ENCODE results near the gene TLR2. TPM values are rescaled to one million over a fixed set of nuclear protein-coding genes. Genes with fewer than 3 reads are reported as not detected.
A peak's percentile ranks its signal among the peaks of the same experiment; 100 is the strongest.

The TLR2 gene
- total and polyA plus RNA-seq, 2 donors (not counting 3 experiments of a cell fraction or from before 2014, with no cell fraction given) = 0.29 to 1.4 TPM

- no TSS peak for BruUV-seq (replicated peaks)
- Histone ChIP-seq H3K4me2 (ENCODE audit: insufficient read depth, low read length) (no peak overlapping the region), H3K4me1 (ENCODE audit: control insufficient read depth, extremely low read depth, insufficient read depth, low read length) (no peaks in the 10 kb centered on the region), H3K9ac (replicated peaks; ENCODE audit: extremely low read depth, insufficient read depth, low read length) (no peak overlapping the region), H4K20me1 (replicated peaks; ENCODE audit: control insufficient read depth, extremely low read depth, insufficient read depth, low read length) (no peaks in the 10 kb centered on the region), H3K9me1 (replicated peaks; ENCODE audit: control insufficient read depth, extremely low read depth, insufficient read depth, low read length) (no peaks in the 10 kb centered on the region), H3K27me3 (ENCODE audit: control insufficient read depth in 2 of 2, insufficient read depth in 2 of 2, low read length in 2 of 2) (peaks cover 3 to 7% of the 10 kb centered on the region in 2 experiments), H3K9me3 (replicated peaks; ENCODE audit: control insufficient read depth, insufficient read depth, low read length) (no peaks in the 10 kb centered on the region), H3K36me3 (ENCODE audit: control insufficient read depth in 2 of 2, extremely low read depth in 1 of 2, insufficient read depth in 2 of 2, low read length in 2 of 2) (no peaks in the 10 kb centered on the region), H3K27ac (ENCODE audit: insufficient read depth, low read depth, low read length) (no peak overlapping the region), H3K4me3 (replicated peaks in 1 of 3; ENCODE audit: insufficient read depth in 1 of 3, low read depth in 1 of 3, low read length in 3 of 3) (no peak overlapping the region), H3K79me2 (ENCODE audit: control insufficient read depth, insufficient read depth, low read length) (no peaks in the 10 kb centered on the region), H2AFZ (ENCODE audit: low read depth, low read length) (no peak overlapping the region)
- DNase-seq (ENCODE audit: low read depth, low spot score) (peak; percentile 69), FAIRE-seq (peak; percentile 90)
- TF ChIP-seq, protein P1, sequence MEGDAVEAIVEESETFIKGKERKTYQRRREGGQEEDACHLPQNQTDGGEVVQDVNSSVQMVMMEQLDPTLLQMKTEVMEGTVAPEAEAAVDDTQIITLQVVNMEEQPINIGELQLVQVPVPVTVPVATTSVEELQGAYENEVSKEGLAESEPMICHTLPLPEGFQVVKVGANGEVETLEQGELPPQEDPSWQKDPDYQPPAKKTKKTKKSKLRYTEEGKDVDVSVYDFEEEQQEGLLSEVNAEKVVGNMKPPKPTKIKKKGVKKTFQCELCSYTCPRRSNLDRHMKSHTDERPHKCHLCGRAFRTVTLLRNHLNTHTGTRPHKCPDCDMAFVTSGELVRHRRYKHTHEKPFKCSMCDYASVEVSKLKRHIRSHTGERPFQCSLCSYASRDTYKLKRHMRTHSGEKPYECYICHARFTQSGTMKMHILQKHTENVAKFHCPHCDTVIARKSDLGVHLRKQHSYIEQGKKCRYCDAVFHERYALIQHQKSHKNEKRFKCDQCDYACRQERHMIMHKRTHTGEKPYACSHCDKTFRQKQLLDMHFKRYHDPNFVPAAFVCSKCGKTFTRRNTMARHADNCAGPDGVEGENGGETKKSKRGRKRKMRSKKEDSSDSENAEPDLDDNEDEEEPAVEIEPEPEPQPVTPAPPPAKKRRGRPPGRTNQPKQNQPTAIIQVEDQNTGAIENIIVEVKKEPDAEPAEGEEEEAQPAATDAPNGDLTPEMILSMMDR (IDR thresholded peaks at IDR 0.05; ENCODE audit: extremely low read depth in 1 of 2, insufficient read depth in 1 of 2, low read depth in 1 of 2, low read length in 2 of 2) = peak; percentile 70 to 75
- no peak for TF ChIP-seq FOS (IDR thresholded peaks at IDR 0.05; ENCODE audit: borderline replicate concordance, insufficient read depth, low read length)
- intact Hi-C loops (cut with micrococcal nuclease) (loop anchor here (1.0 to 2.0 kb wide), 6 partner anchors 101 to 607 kb away; no protein-coding TSS in a partner anchor), dilution Hi-C loops (cut with MboI; ENCODE audit: extremely low pct_ligation_motif_present, low sequenced_read_pairs) (no loop called here)
- CTCF ChIA-PET = interaction anchor here (0.5 to 5.8 kb wide), 40 partner anchors 9 to 667 kb away, joined by 3 to 96 read pairs (median 4); partner anchors contain the start of gene TRIM2
- POLR2A ChIA-PET = no interaction called here
Measured at GRCh38 chr4:153750197-153750817, 66.2 kb downstream of the TLR2 start.

- CTCF ChIA-PET = interaction anchor here (0.8 kb wide), 1 partner anchor 9 kb away, joined by 3 read pairs; no protein-coding TSS in a partner anchor
- Histone ChIP-seq H3K27me3 (ENCODE audit: control insufficient read depth in 2 of 2, insufficient read depth in 2 of 2, low read length in 2 of 2) (peaks cover 22 to 24% of the 10 kb centered on the region in 2 experiments), H3K4me1 (ENCODE audit: control insufficient read depth, extremely low read depth, insufficient read depth, low read length) (no peaks in the 10 kb centered on the region), H3K9me3 (replicated peaks; ENCODE audit: control insufficient read depth, insufficient read depth, low read length) (no peaks in the 10 kb centered on the region), H3K4me3 (replicated peaks in 1 of 3; ENCODE audit: insufficient read depth in 1 of 3, low read depth in 1 of 3, low read length in 3 of 3) (no peak overlapping the region), H3K9me1 (replicated peaks; ENCODE audit: control insufficient read depth, extremely low read depth, insufficient read depth, low read length) (no peaks in the 10 kb centered on the region), H3K36me3 (ENCODE audit: control insufficient read depth in 2 of 2, extremely low read depth in 1 of 2, insufficient read depth in 2 of 2, low read length in 2 of 2) (no peaks in the 10 kb centered on the region), H3K4me2 (ENCODE audit: insufficient read depth, low read length) (no peak overlapping the region), H4K20me1 (replicated peaks; ENCODE audit: control insufficient read depth, extremely low read depth, insufficient read depth, low read length) (no peaks in the 10 kb centered on the region), H2AFZ (ENCODE audit: low read depth, low read length) (no peak overlapping the region), H3K9ac (replicated peaks; ENCODE audit: extremely low read depth, insufficient read depth, low read length) (no peak overlapping the region), H3K79me2 (ENCODE audit: control insufficient read depth, insufficient read depth, low read length) (no peaks in the 10 kb centered on the region), H3K27ac (ENCODE audit: insufficient read depth, low read depth, low read length) (no peak overlapping the region)
- TF ChIP-seq, protein P1 (IDR thresholded peaks at IDR 0.05; ENCODE audit: extremely low read depth in 1 of 2, insufficient read depth in 1 of 2, low read depth in 1 of 2, low read length in 2 of 2) = no peak
- no peak for TF ChIP-seq POLR2AphosphoS5 (IDR thresholded peaks at IDR 0.05; ENCODE audit: insufficient read depth, low read depth, low read length)
- no peak for TF ChIP-seq MYC (IDR thresholded peaks at IDR 0.05; ENCODE audit: low read depth, low read length)
- TF ChIP-seq, protein P2, sequence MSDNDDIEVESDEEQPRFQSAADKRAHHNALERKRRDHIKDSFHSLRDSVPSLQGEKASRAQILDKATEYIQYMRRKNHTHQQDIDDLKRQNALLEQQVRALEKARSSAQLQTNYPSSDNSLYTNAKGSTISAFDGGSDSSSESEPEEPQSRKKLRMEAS (IDR thresholded peaks at IDR 0.05; ENCODE audit: insufficient read depth, insufficient read length) = no peak
- no peak for TF ChIP-seq JUN (IDR thresholded peaks at IDR 0.05; ENCODE audit: borderline replicate concordance, insufficient read depth, insufficient read length, low read depth)
- TF ChIP-seq POLR2A (IDR thresholded peaks at IDR 0.05; ENCODE audit: low read depth, low read length) = no peak
- TF ChIP-seq GATA2 (IDR thresholded peaks at IDR 0.05; ENCODE audit: insufficient read depth, insufficient read length, low read depth, low read length) = no peak
- TF ChIP-seq EZH2 (IDR thresholded peaks at IDR 0.05; ENCODE audit: borderline replicate concordance, low read depth, low read length, severe bottlenecking) = no peak
- TF ChIP-seq FOS (IDR thresholded peaks at IDR 0.05; ENCODE audit: borderline replicate concordance, insufficient read depth, low read length) = no peak
- DNase-seq (ENCODE audit: low read depth, low spot score) (no peak), FAIRE-seq (no peak)
- no TSS peak for BruUV-seq (replicated peaks)
- intact Hi-C loops (cut with micrococcal nuclease) = no loop called here
- POLR2A ChIA-PET = no interaction called here
- dilution Hi-C loops (cut with MboI; ENCODE audit: extremely low pct_ligation_motif_present, low sequenced_read_pairs) = no loop called here
Measured at GRCh38 chr4:153755186-153755585, 71.1 kb downstream of the TLR2 start.
